HG02970 (cell line): ENCODE data around the gene CHMP1B.
"Not testable (repeated sequence)": the region's sequence is repeated elsewhere in the genome, so short reads cannot be mapped to it uniquely, and the experiment has no call there.

Experiments
- ATAC-seq: cut with Tn5 transposase; IDR thresholded peaks from one replicate; pipeline ENCODE4 v1.9.1; 2021; ENCODE audit warnings: mild to moderate bottlenecking, moderate library complexity, moderate number of reproducible peaks; ENCODE audit not compliant: unreplicated experiment, low FRiP score

CHMP1B gene

DNA sequence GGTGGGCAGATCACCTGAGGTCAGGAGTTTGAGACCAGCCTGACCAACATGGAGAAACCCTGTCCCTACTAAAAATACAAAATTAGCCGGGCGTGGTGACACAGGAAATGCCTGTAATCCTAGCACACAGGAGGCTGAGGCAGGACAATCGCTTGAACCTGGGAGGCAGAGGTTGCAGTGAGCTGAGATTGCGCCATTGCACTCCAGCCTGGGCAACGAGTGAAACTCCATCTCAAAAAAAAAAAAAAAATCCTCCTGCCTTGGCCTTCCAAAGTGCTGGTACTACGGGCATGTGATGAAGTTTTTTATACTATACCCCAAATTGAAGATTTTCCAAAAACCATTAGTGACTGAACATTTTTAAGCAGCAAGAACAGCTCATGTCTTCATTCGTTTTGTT is 41.2 kb downstream of the CHMP1B start:
- ATAC-seq: not testable (repeated sequence)

DNA sequence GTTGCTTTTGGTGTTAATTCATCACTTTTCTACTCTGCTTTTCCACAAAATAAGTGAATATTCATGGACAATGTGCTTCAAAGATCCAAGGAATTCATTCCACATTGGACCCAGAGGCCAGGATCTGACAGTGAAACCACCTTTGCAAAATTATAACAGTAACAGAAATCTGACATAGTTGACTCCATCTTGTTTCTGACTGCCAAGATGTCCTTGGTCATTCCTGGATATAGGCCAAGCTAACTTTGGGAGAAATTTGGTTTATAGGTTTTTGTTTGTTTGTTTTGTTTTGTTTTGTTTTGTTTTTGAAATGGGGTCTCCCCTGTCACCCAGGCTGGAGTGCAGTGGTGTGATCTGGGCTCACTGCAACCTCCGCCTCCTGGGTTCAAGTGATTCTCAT is 46.6 kb downstream of the CHMP1B start:
- ATAC-seq: no peak

DNA sequence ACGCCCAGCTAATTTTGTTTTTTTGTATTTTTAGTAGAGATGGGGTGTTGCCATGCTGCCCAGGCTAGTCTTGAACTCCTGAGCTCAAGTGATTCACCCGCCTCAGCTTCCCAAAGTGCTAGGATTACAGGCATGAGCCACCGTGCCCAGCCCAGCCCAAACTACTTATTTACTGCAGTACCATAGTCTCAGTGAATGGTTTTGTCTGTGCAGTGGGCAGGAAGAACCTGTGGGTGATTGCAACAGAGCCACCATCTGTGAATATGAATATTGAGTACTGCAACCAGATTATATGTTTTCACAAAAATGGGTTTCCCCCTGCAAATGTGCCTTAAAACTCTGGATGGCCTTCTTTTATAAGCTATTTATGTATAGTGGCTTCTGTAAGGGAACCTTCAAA is 47.9 kb downstream of the CHMP1B start:
- ATAC-seq: no peak

DNA sequence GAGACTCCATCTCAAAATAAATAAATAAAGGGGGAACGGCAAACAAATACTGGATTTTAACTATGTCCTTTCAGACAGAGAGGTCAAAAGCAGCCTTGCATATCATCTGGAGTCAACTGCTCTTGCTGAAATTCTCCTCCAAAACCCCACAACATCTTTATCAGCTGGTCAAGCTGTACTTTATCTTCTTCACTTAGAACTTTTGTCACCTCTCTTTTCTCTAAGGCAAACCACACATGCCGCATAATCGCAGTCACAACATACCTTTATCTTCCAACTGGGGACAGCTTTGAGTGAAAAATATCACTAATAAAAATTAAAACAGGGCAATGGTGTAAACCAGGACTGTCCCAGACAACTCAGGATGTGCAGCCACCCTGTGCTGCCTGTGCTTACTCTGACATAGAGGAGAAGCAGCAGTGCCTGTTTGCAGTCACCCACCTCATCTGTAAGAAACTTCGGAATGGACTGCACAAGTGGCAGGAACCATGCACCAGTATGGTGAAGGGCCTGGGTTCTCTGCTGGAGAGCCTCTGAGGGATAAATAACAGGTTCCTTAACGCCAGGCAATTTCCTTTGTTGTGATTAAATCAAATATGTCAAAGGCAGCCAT is 50.7 kb downstream of the CHMP1B start:
- no peak for ATAC-seq

DNA sequence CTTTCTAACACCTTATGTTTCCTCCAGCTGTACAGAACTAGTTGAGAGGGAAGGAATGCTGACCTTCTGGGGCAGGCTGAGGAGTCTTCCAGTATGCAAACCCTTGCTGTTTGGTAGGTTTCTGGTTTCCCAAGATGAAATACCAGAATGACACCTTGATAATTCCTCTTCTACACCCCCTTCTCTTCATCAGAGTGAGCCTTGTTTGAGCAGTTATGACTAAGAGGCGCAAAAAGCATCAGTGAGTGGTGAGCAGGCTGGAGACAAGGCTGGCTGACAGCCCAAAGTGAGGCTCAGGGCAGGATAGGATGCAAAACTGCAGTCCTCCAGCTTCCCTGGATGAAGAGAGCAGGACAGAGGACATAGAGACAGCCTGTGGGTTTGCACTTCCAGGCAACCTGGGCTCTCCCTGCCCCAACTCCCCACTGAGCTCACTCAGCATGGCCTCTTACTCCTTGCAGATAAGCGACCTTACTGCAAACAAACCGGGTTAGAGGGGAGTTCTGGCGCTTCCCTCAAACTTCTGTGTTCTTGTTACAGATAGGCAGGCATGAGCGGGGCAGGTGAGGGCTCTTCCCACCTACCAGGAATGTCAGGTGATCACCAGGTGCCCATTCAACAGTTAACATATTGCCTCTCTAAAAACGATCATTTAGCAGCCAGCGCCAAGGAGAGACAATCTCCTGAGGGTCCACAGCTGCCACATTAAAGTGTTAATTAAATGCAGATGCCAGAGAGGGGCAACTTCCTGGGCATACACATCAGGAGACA is 51.5 kb downstream of the CHMP1B start:
- no peak for ATAC-seq
